ENCODE measurements around the gene YIF1A. TPM values are rescaled to one million over a fixed set of nuclear protein-coding genes. Genes with fewer than 3 reads are reported as not detected.
A peak's percentile ranks its signal among the peaks of the same experiment; 100 is the strongest.

YIF1A gene
- total RNA-seq, 1 donor from 2014 or later, result 74.0 TPM

DNA sequence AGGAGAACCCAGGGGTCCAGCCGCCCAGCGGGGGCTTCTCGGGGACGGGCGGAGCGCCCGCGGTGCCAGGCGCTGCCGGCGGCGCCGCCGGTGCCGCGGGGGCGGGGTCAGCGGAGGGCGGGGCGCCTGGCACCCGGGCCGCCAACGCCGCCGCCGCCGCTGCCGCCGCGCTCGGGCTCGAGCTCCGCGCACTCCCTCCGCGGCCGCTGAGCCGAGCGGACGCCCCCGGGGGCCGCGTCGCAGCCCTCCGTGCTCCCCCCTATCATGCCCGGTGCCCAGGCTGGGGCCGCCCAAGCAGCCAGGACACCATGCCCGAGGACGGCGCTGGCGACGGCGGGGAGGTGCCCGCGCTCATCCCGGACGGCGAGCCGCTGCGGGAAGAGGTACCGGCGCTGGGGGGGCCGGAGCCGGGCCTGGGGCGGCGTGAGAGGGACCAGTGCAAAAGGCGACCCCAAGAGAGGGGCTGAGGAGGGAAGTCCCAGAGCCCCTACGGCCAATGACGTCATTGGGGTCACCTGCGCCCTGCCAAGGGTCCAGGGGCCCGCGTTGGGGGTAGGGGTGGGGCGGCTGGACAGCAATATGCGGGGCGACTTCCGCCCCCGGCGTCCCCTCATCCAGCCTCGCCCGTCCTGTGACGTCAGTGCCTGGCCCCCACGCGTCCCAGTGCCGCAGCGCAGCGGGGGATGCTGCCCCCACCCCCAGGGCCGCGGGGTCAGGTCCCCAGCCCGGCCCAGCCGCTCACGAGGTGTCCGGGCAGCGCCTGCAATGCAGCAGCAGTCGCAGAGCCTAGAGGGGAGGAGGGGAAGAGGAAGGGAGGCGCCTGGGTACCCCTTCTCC is 3.0 kb upstream of the YIF1A start, which contains the start of gene TMEM151A:
Gene TMEM151A, plus strand, starts transcription at position 189 of the 837 bp plus-strand sequence. Its CDS starts 120 bp downstream, at position 309.
- peaks cover 32% of the 10 kb centered on the region for H3K4me1 Mint-ChIP-seq
- TF ChIP-seq, protein P1, sequence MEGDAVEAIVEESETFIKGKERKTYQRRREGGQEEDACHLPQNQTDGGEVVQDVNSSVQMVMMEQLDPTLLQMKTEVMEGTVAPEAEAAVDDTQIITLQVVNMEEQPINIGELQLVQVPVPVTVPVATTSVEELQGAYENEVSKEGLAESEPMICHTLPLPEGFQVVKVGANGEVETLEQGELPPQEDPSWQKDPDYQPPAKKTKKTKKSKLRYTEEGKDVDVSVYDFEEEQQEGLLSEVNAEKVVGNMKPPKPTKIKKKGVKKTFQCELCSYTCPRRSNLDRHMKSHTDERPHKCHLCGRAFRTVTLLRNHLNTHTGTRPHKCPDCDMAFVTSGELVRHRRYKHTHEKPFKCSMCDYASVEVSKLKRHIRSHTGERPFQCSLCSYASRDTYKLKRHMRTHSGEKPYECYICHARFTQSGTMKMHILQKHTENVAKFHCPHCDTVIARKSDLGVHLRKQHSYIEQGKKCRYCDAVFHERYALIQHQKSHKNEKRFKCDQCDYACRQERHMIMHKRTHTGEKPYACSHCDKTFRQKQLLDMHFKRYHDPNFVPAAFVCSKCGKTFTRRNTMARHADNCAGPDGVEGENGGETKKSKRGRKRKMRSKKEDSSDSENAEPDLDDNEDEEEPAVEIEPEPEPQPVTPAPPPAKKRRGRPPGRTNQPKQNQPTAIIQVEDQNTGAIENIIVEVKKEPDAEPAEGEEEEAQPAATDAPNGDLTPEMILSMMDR (IDR thresholded peaks at IDR 0.05; ENCODE audit: unreplicated experiment), result no peak
- H3K36me3 Mint-ChIP-seq, result no peaks in the 10 kb centered on the region
- no peaks in the 10 kb centered on the region for H3K9me3 Mint-ChIP-seq
- peak within 1 kb of the TSS; percentile 83 for H3K4me3 Mint-ChIP-seq
- peaks cover 50% of the 10 kb centered on the region for H3K27me3 Mint-ChIP-seq (ENCODE audit: low read depth)
- no peak for DNase-seq (ENCODE audit: low spot score in 2 of 2, unreplicated experiment in 2 of 2)
- no peak within 1 kb of the TSS for H3K27ac Mint-ChIP-seq

DNA sequence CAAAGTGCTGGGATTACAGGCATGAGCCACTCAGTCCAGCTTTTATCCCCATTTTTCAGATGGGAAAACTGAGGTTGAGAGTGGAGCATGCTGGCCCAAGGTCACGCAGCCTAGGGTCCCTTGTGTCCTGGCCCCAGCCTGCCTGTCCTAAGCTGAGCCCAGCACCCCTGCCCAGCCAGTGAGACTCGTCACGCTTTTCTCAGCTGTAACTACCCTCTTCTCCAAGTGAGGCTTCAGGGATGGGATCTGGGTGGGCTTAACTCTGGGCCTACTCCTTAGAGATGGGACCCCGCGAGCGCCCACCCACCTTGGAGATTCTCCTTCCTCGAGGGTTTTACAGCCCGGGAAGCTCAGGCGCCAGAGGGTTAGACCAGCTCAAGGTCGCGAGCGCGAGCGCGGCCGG is 2.4 kb upstream of the YIF1A start:
- Mint-ChIP-seq H3K4me1 (peaks cover 32% of the 10 kb centered on the region), H3K9me3 (no peaks in the 10 kb centered on the region), H3K4me3 (peak overlapping the region; percentile 83), H3K36me3 (no peaks in the 10 kb centered on the region), H3K27me3 (ENCODE audit: low read depth) (peaks cover 46% of the 10 kb centered on the region), H3K27ac (no peak overlapping the region)
- DNase-seq (ENCODE audit: low spot score in 2 of 2, unreplicated experiment in 2 of 2), result no peak
- TF ChIP-seq, protein P1 (IDR thresholded peaks at IDR 0.05; ENCODE audit: unreplicated experiment), result no peak

DNA sequence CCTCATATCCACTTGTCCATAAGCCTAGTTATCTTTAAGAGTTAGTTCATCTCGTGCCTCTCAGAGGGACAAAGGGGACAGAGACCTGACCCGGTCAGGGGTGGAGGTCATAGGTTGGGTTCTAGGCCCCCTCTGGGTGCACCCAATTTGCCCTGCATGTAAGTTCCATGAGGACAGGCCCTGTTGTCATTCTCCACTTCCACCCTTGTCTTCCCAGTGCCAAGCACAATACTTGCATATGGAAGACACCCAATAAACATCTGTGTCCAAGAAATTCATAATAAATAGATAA is 1.3 kb upstream of the YIF1A start:
- Mint-ChIP-seq H3K27ac (peak overlapping the region; percentile 40), H3K4me1 (peaks cover 32% of the 10 kb centered on the region), H3K9me3 (no peaks in the 10 kb centered on the region), H3K27me3 (ENCODE audit: low read depth) (peaks cover 43% of the 10 kb centered on the region), H3K4me3 (peak overlapping the region; percentile 83), H3K36me3 (no peaks in the 10 kb centered on the region)
- TF ChIP-seq, protein P1 (IDR thresholded peaks at IDR 0.05; ENCODE audit: unreplicated experiment), result no peak
- no peak for DNase-seq (ENCODE audit: low spot score in 2 of 2, unreplicated experiment in 2 of 2)

DNA sequence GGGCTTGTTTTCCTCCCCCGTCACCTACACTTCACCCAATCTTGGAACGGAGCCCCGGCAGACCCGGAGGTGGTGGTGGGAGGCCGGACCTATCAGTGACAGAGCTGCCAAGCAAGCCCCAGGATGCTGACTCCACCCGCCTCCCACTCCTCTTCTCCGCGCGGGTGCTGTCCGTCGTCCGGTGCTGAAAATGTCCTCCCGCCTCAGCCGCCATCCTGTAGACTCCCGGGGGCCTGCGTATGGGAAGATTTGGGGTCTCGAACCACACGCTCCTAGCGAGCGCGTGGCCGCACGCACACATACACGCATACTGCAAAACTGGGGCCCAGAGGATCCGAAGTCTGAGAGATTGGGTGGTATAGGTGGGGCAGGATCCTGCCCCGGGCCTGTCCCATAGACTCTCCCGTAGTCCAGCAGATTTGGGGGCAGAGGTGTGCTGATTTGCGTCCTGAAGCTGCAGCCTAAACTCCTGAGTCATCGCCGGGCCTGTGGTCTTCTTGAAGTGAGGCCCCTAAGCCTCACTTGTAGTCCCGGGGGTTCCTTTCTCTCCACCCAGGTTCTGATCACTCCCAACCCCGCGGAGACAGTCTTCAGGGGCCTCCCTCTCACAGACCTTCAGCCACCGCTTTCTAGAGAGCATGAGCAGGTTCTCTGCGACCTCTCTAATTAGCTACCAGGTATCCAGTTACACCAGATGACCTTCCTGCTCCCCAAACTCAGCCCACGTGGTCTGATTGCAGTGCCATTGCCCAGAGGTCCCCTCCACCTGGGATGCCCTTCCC is 796 bp upstream of the YIF1A start:
- H3K36me3 Mint-ChIP-seq, result no peaks in the 10 kb centered on the region
- TF ChIP-seq, protein P1 (IDR thresholded peaks at IDR 0.05; ENCODE audit: unreplicated experiment), result no peak
- peak; percentile 81 to 91 for DNase-seq (ENCODE audit: low spot score in 2 of 2, unreplicated experiment in 2 of 2)
- H3K4me1 Mint-ChIP-seq, result peaks cover 32% of the 10 kb centered on the region
- peak overlapping the region; percentile 99 for H3K27ac Mint-ChIP-seq
- H3K27me3 Mint-ChIP-seq (ENCODE audit: low read depth), result peaks cover 43% of the 10 kb centered on the region
- peak overlapping the region; percentile 83 for H3K4me3 Mint-ChIP-seq
- H3K9me3 Mint-ChIP-seq, result no peaks in the 10 kb centered on the region

DNA sequence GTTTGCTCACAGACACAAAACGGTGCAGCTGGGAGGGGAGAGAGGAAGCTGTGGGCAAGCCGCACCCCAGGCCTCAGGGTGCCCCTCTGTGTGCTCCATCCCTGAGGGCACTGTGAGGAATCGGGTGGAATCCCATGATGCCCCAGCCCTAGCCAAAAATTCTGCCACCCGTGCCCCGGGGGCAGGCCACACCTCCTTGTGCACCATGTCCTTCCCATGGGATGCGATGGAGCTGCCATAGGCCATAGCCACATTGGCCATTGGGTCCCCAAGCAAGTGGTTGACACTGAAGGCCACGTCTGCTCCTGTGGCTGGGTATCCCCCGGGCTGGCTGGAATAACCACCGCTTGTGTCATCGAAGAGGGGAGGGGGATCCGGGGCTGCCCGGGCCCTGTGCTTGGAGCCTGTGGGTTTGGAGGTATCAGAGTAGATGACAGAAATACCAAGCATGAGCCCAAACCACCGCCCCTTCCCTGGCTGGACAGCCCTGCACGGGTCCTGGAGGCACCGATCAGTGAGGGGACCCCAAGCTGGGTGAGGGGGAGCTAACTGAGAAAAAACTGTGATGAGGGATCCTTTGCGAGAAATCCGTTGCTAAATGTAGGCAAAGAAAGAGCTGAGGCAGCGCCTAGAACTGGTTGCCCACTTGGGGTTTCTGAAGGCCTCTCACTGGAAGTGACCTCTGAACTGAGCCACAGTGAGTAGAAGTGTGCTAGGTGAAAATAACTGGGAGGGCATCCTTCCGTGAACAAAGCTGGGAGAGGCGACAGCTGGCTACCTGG is 863 bp downstream of the YIF1A start:
- Mint-ChIP-seq H3K4me3 (peak overlapping the region; percentile 83), H3K9me3 (no peaks in the 10 kb centered on the region), H3K36me3 (no peaks in the 10 kb centered on the region), H3K27ac (peak overlapping the region; percentile 90), H3K27me3 (ENCODE audit: low read depth) (peaks cover 29% of the 10 kb centered on the region), H3K4me1 (peaks cover 32% of the 10 kb centered on the region)
- TF ChIP-seq, protein P1 (IDR thresholded peaks at IDR 0.05; ENCODE audit: unreplicated experiment), result no peak
- no peak for DNase-seq (ENCODE audit: low spot score in 2 of 2, unreplicated experiment in 2 of 2)
